Ectodermal cell (in vitro differentiated cells): ENCODE results near the gene PPFIA2.

Experiments
- H3K27ac ChIP-seq: 2 replicates; pipeline ENCODE4 v1.7.0; 2013; ENCODE audit warnings: mild to moderate bottlenecking, low read depth, low read length; ENCODE audit not compliant: insufficient read depth, poor library complexity, severe bottlenecking
- H3K27me3 ChIP-seq: 2 replicates; pipeline ENCODE4 v1.7.0; 2013; ENCODE audit warnings: mild to moderate bottlenecking, low read length; ENCODE audit not compliant: insufficient read depth, control insufficient read depth, poor library complexity, severe bottlenecking
- H3K36me3 ChIP-seq: one replicate; pipeline ENCODE4 v1.7.0; 2013; ENCODE audit warnings: low read length; ENCODE audit not compliant: control insufficient read depth, insufficient read depth
- H3K4me1 ChIP-seq: one replicate; pipeline ENCODE4 v1.7.0; 2013; ENCODE audit warnings: low read length; ENCODE audit not compliant: control insufficient read depth, insufficient read depth
- H3K4me3 ChIP-seq: 2 replicates; pipeline ENCODE4 v1.7.0; 2013; ENCODE audit warnings: low read depth, low read length, control low read depth; ENCODE audit not compliant: insufficient read depth
- H3K9me3 ChIP-seq: 2 replicates; pipeline ENCODE4 v1.7.0; 2013; ENCODE audit warnings: mild to moderate bottlenecking, low read length, moderate library complexity; ENCODE audit not compliant: control insufficient read depth
- WGBS, 2 experiments: methylation state at CpG; one replicate each; pipeline ENCODE4 v1.1.7; 2013; ENCODE audit warnings: missing lambda C conversion rate in 2 of 2; 5-methylcytosine and 5-hydroxymethylcytosine counted together

The PPFIA2 gene

GRCh38 chr12:81296556-81297305, 462.4 kb downstream of the PPFIA2 start:
- H3K4me3 ChIP-seq = no peak overlapping the region
- H3K27ac ChIP-seq = no peak overlapping the region
- no peaks in the 10 kb centered on the region for H3K4me1 ChIP-seq
- H3K36me3 ChIP-seq = no peaks in the 10 kb centered on the region
- 92 to 96% methylated on average over 1 to 2 of the region's 2 CpGs for WGBS, 2 experiments
- no peaks in the 10 kb centered on the region for H3K27me3 ChIP-seq
- H3K9me3 ChIP-seq = no peaks in the 10 kb centered on the region

DNA sequence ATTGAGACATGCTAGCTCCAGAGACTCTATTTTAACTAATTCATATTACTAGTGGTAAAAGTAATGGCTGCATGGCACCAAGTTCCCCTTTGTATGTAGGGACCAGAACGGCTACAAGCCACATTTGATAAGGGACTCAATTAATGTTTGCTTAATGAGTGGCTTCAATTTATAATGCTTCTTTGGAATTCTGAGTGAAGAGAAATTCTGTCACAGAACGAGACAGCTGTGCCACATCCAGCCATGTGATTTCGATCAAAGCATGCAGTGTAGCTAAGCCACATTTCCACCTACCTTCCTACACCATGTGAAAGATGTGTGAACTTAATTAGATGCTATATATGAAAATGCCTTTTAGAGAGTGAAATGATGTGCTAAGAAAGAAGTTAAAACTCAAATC, 463.9 kb downstream of the PPFIA2 start:
- no peak overlapping the region for H3K4me3 ChIP-seq
- no peaks in the 10 kb centered on the region for H3K9me3 ChIP-seq
- H3K27ac ChIP-seq = no peak overlapping the region
- WGBS, 2 experiments = 93% methylated on average over 2 to 3 of the region's 3 CpGs
- no peaks in the 10 kb centered on the region for H3K27me3 ChIP-seq
- no peaks in the 10 kb centered on the region for H3K36me3 ChIP-seq
- H3K4me1 ChIP-seq = no peaks in the 10 kb centered on the region

DNA sequence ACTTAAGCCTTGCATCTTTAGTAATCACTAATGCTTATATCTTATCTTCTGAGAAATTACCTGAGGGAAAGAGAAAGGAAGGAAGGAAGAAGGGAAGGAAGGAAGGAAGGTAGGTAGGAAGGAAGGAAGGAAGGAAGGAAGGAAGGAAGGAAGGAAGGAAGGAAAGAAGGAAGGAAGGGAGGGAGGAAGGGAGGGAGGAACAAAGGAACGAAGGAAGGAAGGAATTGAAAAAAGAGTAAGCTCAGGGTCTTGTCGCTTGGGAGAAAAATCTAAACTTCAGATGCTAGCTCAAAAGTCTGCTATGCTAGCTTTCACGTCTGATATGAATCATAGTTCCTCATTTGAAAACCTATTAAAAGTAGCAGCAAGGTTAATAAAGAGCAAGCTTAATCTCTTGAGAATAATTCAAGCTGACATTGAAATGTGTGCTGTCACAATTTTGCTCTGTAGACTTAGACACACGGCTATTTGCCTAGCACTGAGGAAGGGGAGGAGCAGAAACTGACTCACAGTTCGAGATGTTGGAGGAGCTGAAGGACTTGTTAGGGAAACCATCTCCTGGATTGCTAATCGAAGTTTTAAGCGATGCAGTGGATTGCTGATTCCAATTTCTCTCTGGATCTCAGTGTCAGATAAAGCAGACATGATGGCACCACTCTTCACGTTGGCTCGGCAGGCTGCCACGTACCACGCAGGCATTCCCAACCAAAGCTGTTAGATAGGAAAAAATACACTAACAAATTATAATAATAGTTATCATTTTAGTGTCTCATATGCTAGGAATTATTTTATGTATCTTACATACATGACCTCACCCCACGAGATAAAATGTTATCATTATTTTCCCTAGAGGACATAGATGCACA, 464.6 kb downstream of the PPFIA2 start:
- WGBS, 2 experiments = 91 to 93% methylated on average over 8 to 11 of the region's 12 CpGs

DNA sequence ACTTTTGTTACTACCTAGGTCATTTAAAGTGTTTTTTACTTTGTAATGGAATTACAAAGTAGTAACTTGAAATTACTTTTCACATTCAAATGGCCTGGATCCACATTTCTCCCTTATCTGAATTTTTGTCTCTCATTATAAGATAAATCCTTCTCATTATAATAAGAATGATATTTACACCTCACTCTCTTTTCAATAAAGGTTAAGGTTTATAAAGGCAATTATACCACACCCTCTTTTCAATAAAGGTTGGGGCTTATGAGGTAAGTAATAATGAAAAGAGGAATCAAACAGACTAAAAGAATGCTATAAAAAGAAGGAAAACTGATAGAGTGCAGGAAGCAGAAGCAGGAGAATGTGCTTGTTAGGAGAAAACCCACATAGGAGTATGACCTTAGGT, 470.5 kb downstream of the PPFIA2 start:
- no peak overlapping the region for H3K27ac ChIP-seq
- no peaks in the 10 kb centered on the region for H3K36me3 ChIP-seq
- no peaks in the 10 kb centered on the region for H3K27me3 ChIP-seq
- no peak overlapping the region for H3K4me3 ChIP-seq
- no peaks in the 10 kb centered on the region for H3K9me3 ChIP-seq
- H3K4me1 ChIP-seq = no peaks in the 10 kb centered on the region

More for the DNA sequence above, 464.6 kb downstream of the PPFIA2 start:
- Histone ChIP-seq H3K4me1 (no peaks in the 10 kb centered on the region), H3K4me3 (no peak overlapping the region), H3K36me3 (no peaks in the 10 kb centered on the region), H3K27me3 (no peaks in the 10 kb centered on the region), H3K27ac (no peak overlapping the region), H3K9me3 (no peaks in the 10 kb centered on the region)

GRCh38 chr12:81284137-81284536, 475.0 kb downstream of the PPFIA2 start:
- WGBS, 2 experiments = 39 to 56% methylated on average over 3 of the region's 3 CpGs

GRCh38 chr12:81274637-81275529, 484.3 kb downstream of the PPFIA2 start:
- Histone ChIP-seq H3K27me3 (no peaks in the 10 kb centered on the region), H3K27ac (no peak overlapping the region), H3K36me3 (no peaks in the 10 kb centered on the region), H3K9me3 (no peaks in the 10 kb centered on the region), H3K4me3 (no peak overlapping the region), H3K4me1 (no peaks in the 10 kb centered on the region)
- WGBS, 2 experiments = 80 to 90% methylated on average over 5 to 7 of the region's 8 CpGs

More at GRCh38 chr12:81284137-81284536, 475.0 kb downstream of the PPFIA2 start:
- no peak overlapping the region for H3K27ac ChIP-seq
- H3K9me3 ChIP-seq = no peaks in the 10 kb centered on the region
- H3K27me3 ChIP-seq = no peaks in the 10 kb centered on the region
- no peaks in the 10 kb centered on the region for H3K4me1 ChIP-seq
- H3K36me3 ChIP-seq = no peaks in the 10 kb centered on the region
- H3K4me3 ChIP-seq = no peak overlapping the region

DNA sequence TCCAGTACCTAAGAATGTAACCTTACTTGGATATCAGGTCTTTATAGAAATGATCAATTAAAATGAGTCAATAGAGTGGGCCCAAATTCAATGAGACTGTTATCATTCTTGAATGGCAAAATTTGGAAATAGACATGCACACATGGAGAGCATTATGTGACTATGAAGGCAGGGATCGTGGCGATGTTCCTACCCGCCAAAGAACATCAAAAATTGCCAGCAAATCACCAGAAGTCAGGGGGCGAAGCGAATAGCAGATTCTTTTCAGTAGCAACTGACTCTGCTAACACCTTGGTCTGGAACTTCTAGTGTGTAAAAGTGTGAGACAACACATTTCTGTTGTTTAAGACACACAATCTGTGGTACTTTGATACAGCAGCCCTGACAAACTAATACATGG, 488.8 kb downstream of the PPFIA2 start:
- 96 to 99% methylated on average over 5 of the region's 5 CpGs for WGBS, 2 experiments
- no peak overlapping the region for H3K27ac ChIP-seq
- no peaks in the 10 kb centered on the region for H3K36me3 ChIP-seq
- no peaks in the 10 kb centered on the region for H3K9me3 ChIP-seq
- H3K4me3 ChIP-seq = no peak overlapping the region
- H3K27me3 ChIP-seq = no peaks in the 10 kb centered on the region
- no peaks in the 10 kb centered on the region for H3K4me1 ChIP-seq

GRCh38 chr12:81263072-81263471, 496.1 kb downstream of the PPFIA2 start:
- H3K36me3 ChIP-seq = no peaks in the 10 kb centered on the region
- 96 to 98% methylated on average over 2 of the region's 2 CpGs for WGBS, 2 experiments
- H3K27me3 ChIP-seq = no peaks in the 10 kb centered on the region

DNA sequence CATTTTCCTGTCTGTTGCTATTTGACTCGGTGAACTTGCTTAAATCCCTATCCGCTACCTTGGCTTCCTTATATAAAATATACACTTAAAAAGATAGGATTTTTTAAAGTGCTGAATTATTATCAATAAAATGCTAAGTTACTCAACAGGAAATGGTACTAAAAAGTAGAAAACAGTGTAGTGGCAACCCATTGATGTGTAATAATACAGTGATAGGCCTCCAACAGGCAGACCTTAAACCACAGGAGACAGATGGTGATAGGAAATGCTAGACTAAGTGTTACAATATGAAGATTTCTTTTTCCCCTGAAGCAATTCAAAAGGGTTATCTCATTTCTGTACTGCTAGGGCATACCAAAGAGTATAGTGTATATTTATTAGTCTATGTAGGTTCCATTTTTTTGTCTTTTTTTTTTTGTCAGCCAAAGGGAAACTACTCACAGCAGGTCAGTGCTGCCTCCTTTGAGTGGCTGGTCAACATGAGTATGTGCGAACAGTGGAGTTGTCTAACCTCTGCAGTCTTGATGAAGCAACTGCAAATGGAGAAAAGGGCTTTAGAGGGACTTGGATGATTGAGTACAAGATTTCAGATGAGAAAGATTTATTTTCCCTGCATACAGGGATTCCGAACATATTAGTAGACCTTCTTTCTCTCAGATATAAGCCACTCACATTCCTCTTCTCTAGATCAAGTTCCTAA, 497.5 kb downstream of the PPFIA2 start:
- Histone ChIP-seq H3K9me3 (no peaks in the 10 kb centered on the region), H3K27ac (no peak overlapping the region), H3K36me3 (no peaks in the 10 kb centered on the region), H3K27me3 (no peaks in the 10 kb centered on the region), H3K4me1 (no peaks in the 10 kb centered on the region), H3K4me3 (no peak overlapping the region)
- 80 to 87% methylated on average over 2 to 3 of the region's 4 CpGs for WGBS, 2 experiments

More at GRCh38 chr12:81263072-81263471, 496.1 kb downstream of the PPFIA2 start:
- no peaks in the 10 kb centered on the region for H3K4me1 ChIP-seq
- no peaks in the 10 kb centered on the region for H3K9me3 ChIP-seq
- H3K4me3 ChIP-seq = no peak overlapping the region
- H3K27ac ChIP-seq = no peak overlapping the region
